ENCODE measurements around the gene HAVCR1.

Gene HAVCR1

DNA sequence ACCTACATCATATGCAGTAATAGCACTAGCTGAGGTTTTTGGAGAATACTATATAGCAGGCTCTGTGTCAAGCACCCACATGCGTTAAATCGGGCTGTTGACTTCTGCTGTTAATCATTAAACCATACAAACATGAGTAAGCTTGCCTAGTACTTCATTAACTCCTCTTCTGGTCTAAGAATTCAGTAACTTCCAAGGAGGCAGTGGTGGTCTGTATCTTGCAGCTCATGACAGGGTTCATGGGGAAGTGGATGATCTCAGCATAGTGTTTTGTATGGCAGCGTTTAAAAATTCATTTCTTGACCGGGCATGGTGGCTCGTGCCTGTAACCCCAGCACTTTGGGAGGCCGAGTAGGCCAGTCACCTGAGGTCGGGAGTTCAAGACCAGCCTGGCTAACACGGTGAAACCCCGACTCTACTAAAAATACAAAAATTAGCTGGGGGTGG, at the start of gene HAVCR1:
TSS of gene HAVCR1 (minus strand) at position 24 of the 447 bp plus-strand sequence. CDS start 1,173 bp downstream, outside the sequence.
- TF ChIP-seq, protein P1, sequence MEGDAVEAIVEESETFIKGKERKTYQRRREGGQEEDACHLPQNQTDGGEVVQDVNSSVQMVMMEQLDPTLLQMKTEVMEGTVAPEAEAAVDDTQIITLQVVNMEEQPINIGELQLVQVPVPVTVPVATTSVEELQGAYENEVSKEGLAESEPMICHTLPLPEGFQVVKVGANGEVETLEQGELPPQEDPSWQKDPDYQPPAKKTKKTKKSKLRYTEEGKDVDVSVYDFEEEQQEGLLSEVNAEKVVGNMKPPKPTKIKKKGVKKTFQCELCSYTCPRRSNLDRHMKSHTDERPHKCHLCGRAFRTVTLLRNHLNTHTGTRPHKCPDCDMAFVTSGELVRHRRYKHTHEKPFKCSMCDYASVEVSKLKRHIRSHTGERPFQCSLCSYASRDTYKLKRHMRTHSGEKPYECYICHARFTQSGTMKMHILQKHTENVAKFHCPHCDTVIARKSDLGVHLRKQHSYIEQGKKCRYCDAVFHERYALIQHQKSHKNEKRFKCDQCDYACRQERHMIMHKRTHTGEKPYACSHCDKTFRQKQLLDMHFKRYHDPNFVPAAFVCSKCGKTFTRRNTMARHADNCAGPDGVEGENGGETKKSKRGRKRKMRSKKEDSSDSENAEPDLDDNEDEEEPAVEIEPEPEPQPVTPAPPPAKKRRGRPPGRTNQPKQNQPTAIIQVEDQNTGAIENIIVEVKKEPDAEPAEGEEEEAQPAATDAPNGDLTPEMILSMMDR (IDR thresholded peaks at IDR 0.05), result no peak

DNA sequence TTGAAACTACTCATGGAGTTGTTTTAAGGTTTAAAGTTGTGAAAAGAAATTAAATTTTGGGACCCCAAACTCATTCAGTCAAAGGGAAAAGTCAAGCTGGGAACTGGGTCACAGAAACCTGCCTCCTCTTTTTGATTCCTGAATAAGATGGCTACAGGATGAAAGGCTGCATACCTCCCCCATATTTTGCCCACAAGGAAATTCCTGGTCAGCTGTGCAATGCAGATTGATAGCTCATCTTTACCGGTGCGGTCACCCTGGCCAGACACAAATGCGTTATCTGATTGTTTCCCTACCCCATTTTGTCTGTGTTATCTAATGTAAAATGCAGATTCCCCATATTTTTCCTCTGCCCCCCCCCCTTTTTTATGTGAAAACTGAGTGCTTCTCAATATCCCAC, 48.6 kb upstream of the HAVCR1 start:
- TF ChIP-seq, protein P1 (IDR thresholded peaks at IDR 0.05), result no peak

DNA sequence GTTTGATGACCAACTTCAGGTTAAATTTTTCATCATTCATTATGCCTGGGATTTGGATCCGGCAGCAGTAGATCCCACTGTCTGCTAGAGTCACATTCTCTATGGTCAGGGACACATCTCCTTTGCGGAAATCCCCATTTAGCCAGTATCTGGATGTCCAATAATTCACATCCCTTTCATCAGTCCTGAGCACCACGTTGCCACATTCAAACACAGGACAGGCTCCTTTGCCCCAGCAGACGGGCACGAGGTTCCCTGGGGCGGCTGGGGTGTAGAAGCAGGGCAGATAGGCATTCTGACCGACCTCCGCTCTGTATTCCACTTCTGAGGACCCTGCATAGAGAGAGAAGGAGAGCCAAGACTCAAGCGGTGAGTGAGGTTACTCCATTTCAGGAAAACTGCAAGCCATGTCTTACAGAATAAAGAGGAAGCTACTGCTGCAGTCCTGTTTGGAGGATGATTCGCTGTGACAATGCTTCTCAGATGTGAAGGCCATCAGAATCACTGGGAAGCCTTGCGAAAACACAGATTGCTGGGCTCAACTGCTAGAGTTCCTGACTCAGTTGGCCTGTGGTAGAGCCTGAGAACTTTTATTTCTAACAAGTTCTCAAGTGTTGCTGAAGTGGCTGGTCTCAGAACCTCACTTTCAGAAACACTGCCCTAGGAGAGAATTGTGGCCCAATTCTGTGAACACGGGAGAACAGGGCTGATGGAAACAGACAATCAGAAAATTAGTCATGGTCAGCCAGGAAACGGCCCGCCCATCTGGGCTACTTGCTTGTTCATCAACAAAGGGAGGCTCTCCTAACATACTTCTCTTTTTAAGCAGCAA, 47.9 kb upstream of the HAVCR1 start:
- TF ChIP-seq, protein P1 (IDR thresholded peaks at IDR 0.05), result no peak

GRCh38 chr5:157100140-157100679, 41.3 kb upstream of the HAVCR1 start:
- TF ChIP-seq, protein P1 (IDR thresholded peaks at IDR 0.05), result no peak

- TF ChIP-seq, protein P1 (IDR thresholded peaks at IDR 0.05), result no peak
Measured at GRCh38 chr5:157088342-157088990, 29.6 kb upstream of the HAVCR1 start.

GRCh38 chr5:157086751-157087359, 27.9 kb upstream of the HAVCR1 start:
- TF ChIP-seq, protein P1 (IDR thresholded peaks at IDR 0.05), result no peak

GRCh38 chr5:157085930-157086329, 27.0 kb upstream of the HAVCR1 start:
- TF ChIP-seq, protein P1 (IDR thresholded peaks at IDR 0.05), result no peak
